GM12874 (cell line): ENCODE measurements around the gene MFAP3L.

ENCODE experiments used
- TF ChIP-seq, protein P1 (sequence below): IDR thresholded peaks from 2 replicates; pipeline ENCODE4 v1.5.1; 2011; ENCODE audit warnings: low read depth, mild to moderate bottlenecking, control low read depth, low read length, moderate library complexity; ENCODE audit not compliant: insufficient read depth

MFAP3L gene

DNA sequence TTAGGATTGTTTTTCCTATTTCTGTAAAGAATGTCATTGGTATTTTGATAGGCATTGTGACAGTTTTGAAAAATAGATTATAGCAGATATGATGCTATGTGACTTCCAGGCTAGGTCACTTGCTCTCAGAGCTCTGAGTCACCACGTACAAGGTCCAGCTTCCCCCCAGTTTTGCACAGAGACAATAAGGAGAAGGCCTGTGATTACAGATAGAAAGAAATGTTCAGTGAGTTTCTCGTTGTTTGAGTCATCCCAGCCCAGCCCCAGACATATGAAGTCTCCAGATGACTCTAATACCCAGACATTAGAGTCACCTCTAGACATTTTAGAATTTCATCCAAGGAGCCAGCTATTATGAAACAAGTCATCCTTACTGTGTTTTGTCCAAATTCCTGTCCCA, 57.2 kb downstream of the MFAP3L start:
- TF ChIP-seq, protein P1, sequence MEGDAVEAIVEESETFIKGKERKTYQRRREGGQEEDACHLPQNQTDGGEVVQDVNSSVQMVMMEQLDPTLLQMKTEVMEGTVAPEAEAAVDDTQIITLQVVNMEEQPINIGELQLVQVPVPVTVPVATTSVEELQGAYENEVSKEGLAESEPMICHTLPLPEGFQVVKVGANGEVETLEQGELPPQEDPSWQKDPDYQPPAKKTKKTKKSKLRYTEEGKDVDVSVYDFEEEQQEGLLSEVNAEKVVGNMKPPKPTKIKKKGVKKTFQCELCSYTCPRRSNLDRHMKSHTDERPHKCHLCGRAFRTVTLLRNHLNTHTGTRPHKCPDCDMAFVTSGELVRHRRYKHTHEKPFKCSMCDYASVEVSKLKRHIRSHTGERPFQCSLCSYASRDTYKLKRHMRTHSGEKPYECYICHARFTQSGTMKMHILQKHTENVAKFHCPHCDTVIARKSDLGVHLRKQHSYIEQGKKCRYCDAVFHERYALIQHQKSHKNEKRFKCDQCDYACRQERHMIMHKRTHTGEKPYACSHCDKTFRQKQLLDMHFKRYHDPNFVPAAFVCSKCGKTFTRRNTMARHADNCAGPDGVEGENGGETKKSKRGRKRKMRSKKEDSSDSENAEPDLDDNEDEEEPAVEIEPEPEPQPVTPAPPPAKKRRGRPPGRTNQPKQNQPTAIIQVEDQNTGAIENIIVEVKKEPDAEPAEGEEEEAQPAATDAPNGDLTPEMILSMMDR = no peak

DNA sequence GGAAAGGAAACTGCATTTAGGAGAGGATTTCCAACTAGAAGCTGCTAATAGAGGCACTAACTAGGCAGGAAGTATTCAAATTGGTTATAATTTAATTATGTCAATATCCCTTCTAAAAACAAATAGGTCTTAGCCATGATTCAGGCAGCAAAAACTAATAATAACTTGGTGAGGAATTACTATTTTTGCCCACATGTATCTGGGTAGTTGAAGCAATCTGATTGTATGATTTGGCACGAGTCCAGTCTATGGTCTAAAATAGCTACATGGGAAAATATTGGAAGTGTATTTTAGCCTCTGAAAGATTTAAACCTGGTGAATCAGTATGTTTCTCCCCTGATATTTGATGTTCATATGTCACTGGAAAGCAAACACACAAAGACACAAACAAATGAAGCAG, 62.2 kb downstream of the MFAP3L start:
- TF ChIP-seq, protein P1 = no peak

DNA sequence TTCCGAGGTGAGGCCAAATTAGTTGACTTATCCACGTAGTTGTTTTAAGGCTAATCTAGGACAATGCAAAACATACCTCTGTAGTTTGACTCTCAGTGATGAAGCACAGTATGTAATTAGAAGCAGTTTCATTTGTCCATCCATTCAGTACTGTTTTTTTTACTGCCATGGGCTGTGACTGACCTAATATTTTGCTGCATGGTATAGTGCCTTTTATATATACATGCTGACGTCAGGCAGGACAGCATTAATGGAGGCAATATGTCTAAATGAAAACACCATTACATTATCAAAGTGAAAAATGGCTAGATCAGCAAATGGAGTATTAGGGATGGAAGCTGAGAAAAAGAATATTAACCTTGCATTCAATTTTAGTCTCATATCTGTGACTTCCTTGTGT, 66.9 kb downstream of the MFAP3L start:
- TF ChIP-seq, protein P1 = no peak

DNA sequence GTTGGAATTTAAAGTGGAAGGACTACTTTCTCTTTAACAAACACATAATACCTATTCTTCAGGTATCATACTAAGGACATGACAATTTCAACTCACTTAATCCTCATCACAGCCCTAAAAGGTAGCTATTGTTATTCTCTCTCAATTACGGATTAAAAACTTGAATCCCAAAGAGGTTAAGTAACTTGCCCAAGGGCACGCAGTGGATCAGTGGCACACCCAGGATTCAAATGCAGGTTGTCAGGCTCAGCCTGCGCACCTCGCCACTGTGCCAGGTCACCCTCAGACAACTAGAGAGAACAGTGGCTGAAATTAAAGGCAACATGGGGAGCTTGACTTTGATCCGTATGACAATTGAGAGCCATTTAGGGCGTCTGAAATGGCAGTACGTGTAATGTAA, 67.6 kb downstream of the MFAP3L start:
- TF ChIP-seq, protein P1 = no peak

DNA sequence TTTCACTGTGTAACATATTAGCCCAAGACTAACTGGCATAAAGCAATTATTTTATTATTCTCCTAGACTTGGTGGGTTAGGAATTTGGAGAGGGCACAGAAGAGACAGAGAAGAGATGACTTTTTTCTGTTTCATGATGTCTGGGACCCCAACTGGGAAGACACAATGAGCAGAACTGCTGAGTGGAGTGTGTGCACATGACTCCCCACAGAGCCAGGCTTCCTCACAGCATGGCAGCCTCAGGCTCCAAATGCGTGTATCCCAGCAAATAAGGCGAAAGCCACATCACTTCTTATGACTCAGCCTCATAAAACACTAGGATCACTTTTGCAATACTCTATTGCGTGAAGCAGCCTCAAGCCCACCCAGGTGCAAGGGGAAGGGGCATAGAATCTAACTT, 68.4 kb downstream of the MFAP3L start:
- TF ChIP-seq, protein P1 = no peak

DNA sequence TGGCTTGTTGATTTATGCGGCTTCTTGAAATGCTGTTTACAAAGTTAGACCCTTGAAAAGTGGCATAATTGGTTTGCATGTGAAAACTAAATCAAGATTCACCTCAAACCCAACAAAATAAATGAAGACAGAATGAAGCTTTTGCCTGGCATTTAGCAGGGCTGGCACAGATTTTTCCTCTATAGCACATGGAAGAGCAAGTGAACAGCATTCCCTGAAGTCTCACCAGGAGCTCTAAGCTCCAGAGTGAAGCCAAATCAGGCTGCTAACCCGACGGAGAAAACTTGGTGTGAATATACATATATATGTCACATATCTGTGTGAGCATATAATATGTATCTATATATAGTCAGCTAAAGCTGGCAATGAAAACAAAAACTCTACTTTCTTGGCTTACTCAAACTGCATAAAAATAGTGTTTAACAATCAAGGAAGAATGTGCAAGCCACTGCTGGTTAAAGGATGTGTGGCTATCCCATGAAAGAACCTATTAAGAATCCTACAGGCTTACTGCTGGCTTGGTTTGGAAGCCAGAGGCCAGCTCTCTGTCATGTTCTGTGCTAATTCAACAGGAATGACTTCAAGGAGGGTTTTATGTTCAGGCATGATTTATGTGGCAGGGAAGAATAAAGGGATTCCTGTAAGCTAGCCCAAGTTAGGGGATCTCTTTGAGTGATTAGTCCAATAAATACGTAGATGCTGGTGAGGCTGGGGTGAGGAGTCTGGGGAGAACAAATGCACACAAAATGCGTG, 69.9 kb downstream of the MFAP3L start:
- TF ChIP-seq, protein P1 = no peak

DNA sequence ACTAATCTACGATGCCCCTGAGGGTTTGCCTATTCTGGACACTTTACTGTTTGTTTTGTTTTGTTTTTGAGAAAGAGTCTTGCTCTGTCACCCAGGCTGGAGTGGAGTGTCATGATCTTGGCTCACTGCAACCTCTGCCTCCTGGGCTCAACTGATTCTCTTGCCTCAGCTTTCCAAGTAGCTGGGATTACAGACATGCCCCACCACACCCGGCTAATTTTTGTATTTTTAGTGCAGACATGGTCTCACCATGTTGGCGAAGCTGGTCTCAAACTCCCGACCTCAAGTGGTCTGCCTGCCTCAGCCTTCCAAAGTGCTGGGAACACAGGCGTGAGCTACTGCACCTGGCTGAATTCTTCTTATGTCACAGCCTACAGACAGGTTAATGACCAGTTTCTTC, 70.7 kb downstream of the MFAP3L start:
- TF ChIP-seq, protein P1 = no peak
